AG04450 (cell line): ENCODE measurements around the gene VAMP4. TPM values are rescaled to one million over a fixed set of nuclear protein-coding genes. Genes with fewer than 3 reads are reported as not detected.

Experiments
- CTCF ChIA-PET: fragments of 300-600, 350-600 bp; formaldehyde crosslinking; extraction: SDS; loops from one replicate; lab custom pipeline; 2022; ENCODE audit warnings: antibody characterized with exemption, inconsistent platforms; lab: Charles Lee
- POLR2A ChIA-PET: fragments of 350-600 bp; formaldehyde crosslinking; extraction: SDS; loops from one replicate; lab custom pipeline; 2021; ENCODE audit warnings: antibody characterized with exemption, inconsistent platforms; lab: Yijun Ruan, JAX
- DNase-seq: peaks from one replicate; pipeline ENCODE4 v3.0.0-alpha.2; 2011; ENCODE audit warnings: low read depth, low spot score
- H3K27ac ChIP-seq: one replicate; pipeline ENCODE4 v1.5.1; 2012; ENCODE audit warnings: low read depth, low read length, control low read depth
- H3K27me3 ChIP-seq: one replicate; pipeline ENCODE4 v1.6.0; 2012; ENCODE audit warnings: low read length; ENCODE audit not compliant: control insufficient read depth, insufficient read depth
- H3K4me3 ChIP-seq: 2 replicates; pipeline ENCODE4 v1.5.1; 2011; ENCODE audit warnings: mild to moderate bottlenecking, low read depth, low read length, control low read depth
- H3K9me3 ChIP-seq: 2 replicates; pipeline ENCODE4 v1.5.1; 2012; ENCODE audit warnings: low read length; ENCODE audit not compliant: control insufficient read depth, insufficient read depth
- CTCF ChIP-seq: IDR thresholded peaks from 2 replicates; pipeline ENCODE4 v1.5.1; 2011; ENCODE audit warnings: low read depth, low read length, control low read depth, inconsistent platforms
- polyA plus RNA-seq: library from polyadenylated mRNA; depleted of rRNA; stranded (reverse); fragments of >200 nt; gene quantifications from 2 replicates; pipeline ENCODE4 v1.2.3, GENCODE V29; 2011

The VAMP4 gene
- polyA plus RNA-seq, 1 experiment: 20.8 TPM

- DNase-seq: no peak
- no peak for TF ChIP-seq CTCF
- ChIA-PET POLR2A (no interaction called here), CTCF (no interaction called here)
- Histone ChIP-seq H3K4me3 (no peak overlapping the region), H3K9me3 (no peaks in the 10 kb centered on the region), H3K27me3 (no peaks in the 10 kb centered on the region), H3K27ac (no peak overlapping the region)
These were observed 27.3 kb upstream of the VAMP4 start for GRCh38 chr1:171769171-171769570.

- H3K4me3 ChIP-seq: no peak overlapping the region
- no peaks in the 10 kb centered on the region for H3K9me3 ChIP-seq
- H3K27me3 ChIP-seq: peaks cover 4% of the 10 kb centered on the region
- ChIA-PET CTCF (interaction anchor here (1.1 kb wide), 1 partner anchor 21 kb away, joined by 6 read pairs; no protein-coding TSS in a partner anchor), POLR2A (no interaction called here)
- H3K27ac ChIP-seq: no peak overlapping the region
- TF ChIP-seq CTCF: no peak
- no peak for DNase-seq
These were observed 21.9 kb upstream of the VAMP4 start for GRCh38 chr1:171763764-171764163.

- Histone ChIP-seq H3K27ac (no peak overlapping the region), H3K27me3 (peaks cover 4% of the 10 kb centered on the region), H3K4me3 (no peak overlapping the region), H3K9me3 (no peaks in the 10 kb centered on the region; the same call in 1 of the 2 replicates)
- ChIA-PET CTCF (interaction anchor here (0.9 kb wide), 1 partner anchor 9 kb away, joined by 3 read pairs; no protein-coding TSS in a partner anchor), POLR2A (no interaction called here)
- DNase-seq: no peak
- TF ChIP-seq CTCF: no peak
These were observed 20.3 kb upstream of the VAMP4 start for GRCh38 chr1:171762143-171762563.

GRCh38 chr1:171758011-171758410 is 16.1 kb upstream of the VAMP4 start:
- no peak for TF ChIP-seq CTCF
- Histone ChIP-seq H3K27me3 (no peaks in the 10 kb centered on the region), H3K4me3 (no peak overlapping the region), H3K9me3 (peaks cover 12% of the 10 kb centered on the region), H3K27ac (no peak overlapping the region)
- POLR2A ChIA-PET: no interaction called here
- CTCF ChIA-PET: interaction anchor here (1.2 kb wide), 1 partner anchor 43 kb away, joined by 3 read pairs; no protein-coding TSS in a partner anchor
- no peak for DNase-seq

GRCh38 chr1:171756856-171757255 is 15.0 kb upstream of the VAMP4 start:
- peaks cover 12% of the 10 kb centered on the region for H3K9me3 ChIP-seq
- no peak for TF ChIP-seq CTCF
- H3K4me3 ChIP-seq: no peak overlapping the region
- ChIA-PET CTCF (no interaction called here), POLR2A (no interaction called here)
- H3K27me3 ChIP-seq: no peaks in the 10 kb centered on the region
- H3K27ac ChIP-seq: no peak overlapping the region
- DNase-seq: no peak
